CD4-positive, alpha-beta memory T cell (primary cell): ENCODE results near the gene PNPLA7. TPM values are rescaled to one million over a fixed set of nuclear protein-coding genes. Genes with fewer than 3 reads are reported as not detected.

ENCODE experiments used
- CTCF ChIA-PET: fragments of 350-600 bp; sonication (Branson Sonifier 250); formaldehyde crosslinking; loops from one replicate; lab custom pipeline; 2021; ENCODE audit warnings: inconsistent platforms; ENCODE audit not compliant: partially characterized antibody; lab: Charles Lee
- POLR2A ChIA-PET: fragments of 350-600 bp; sonication (Branson Sonifier 250); formaldehyde crosslinking; loops from one replicate; lab custom pipeline; 2021; ENCODE audit not compliant: partially characterized antibody; lab: Charles Lee
- DNase-seq, 5 donors: peaks; one replicate each; pipeline versions ENCODE4 v3.0.0 to v3.0.0-alpha.2; 2020 to 2022; ENCODE audit warnings: mixed read lengths in 1 of 5
- H3K27ac ChIP-seq: one replicate; pipeline ENCODE4 v1.7.0; 2013; ENCODE audit warnings: low read depth, low read length
- H3K27me3 ChIP-seq: 2 replicates; pipeline ENCODE4 v1.7.0; 2013; ENCODE audit warnings: mild to moderate bottlenecking, low read length, moderate library complexity; ENCODE audit not compliant: insufficient read depth
- H3K36me3 ChIP-seq: 2 replicates; pipeline ENCODE4 v1.7.0; 2013; ENCODE audit warnings: mild to moderate bottlenecking, low read length, moderate library complexity; ENCODE audit not compliant: insufficient read depth
- H3K4me1 ChIP-seq: 2 replicates; pipeline ENCODE4 v1.7.0; 2013; ENCODE audit warnings: mild to moderate bottlenecking, low read length, moderate library complexity; ENCODE audit not compliant: insufficient read depth
- H3K4me3 ChIP-seq, 2 donors: one replicate each; pipeline ENCODE4 v1.7.0; 2013; ENCODE audit warnings: low read length in 2 of 2, mild to moderate bottlenecking in 1 of 2
- H3K9me3 ChIP-seq, 2 donors: one replicate each; pipeline ENCODE4 v1.7.0; 2013; ENCODE audit warnings: low read length in 2 of 2, control low read depth in 1 of 2; ENCODE audit not compliant: control insufficient read depth in 1 of 2
- H3K27ac Mint-ChIP-seq, 7 donors: one replicate each; pipeline ENCODE4 v1.8.0; 2020 to 2021; ENCODE audit warnings: mixed read lengths in 7 of 7, mild to moderate bottlenecking in 6 of 7, inconsistent platforms in 3 of 7, moderate library complexity in 3 of 7
- H3K27me3 Mint-ChIP-seq, 2 donors: one replicate each; pipeline ENCODE4 v1.8.0; 2020 to 2021; ENCODE audit warnings: mixed read lengths in 2 of 2
- H3K36me3 Mint-ChIP-seq, 2 donors: one replicate each; pipeline ENCODE4 v1.8.0; 2020 to 2021; ENCODE audit warnings: mixed read lengths in 2 of 2, inconsistent platforms in 1 of 2, mild to moderate bottlenecking in 1 of 2
- H3K4me1 Mint-ChIP-seq, 4 donors: one replicate each; pipeline ENCODE4 v1.8.0; 2020 to 2021; ENCODE audit warnings: mixed read lengths in 4 of 4, mild to moderate bottlenecking in 1 of 4
- H3K4me3 Mint-ChIP-seq, 8 donors: one replicate each; pipeline ENCODE4 v1.8.0; 2020 to 2021; ENCODE audit warnings: mixed read lengths in 8 of 8, mild to moderate bottlenecking in 7 of 8, moderate library complexity in 6 of 8, inconsistent platforms in 3 of 8
- H3K9me3 Mint-ChIP-seq, 8 donors: one replicate each; pipeline ENCODE4 v1.8.0; 2020 to 2021; ENCODE audit warnings: mixed read lengths in 8 of 8, mild to moderate bottlenecking in 5 of 8, inconsistent platforms in 3 of 8, moderate library complexity in 1 of 8
- intact Hi-C: fragments of 100-400 bp; cut with micrococcal nuclease; formaldehyde crosslinking; loops from one replicate; pipeline ENCODE4 v1.15.1; 2023
- polyA plus RNA-seq, 2 donors: library from polyadenylated mRNA; unstranded; fragments of 300-500 nt; fragmentation: Illumina TruSeq; gene quantifications; one replicate each; pipeline ENCODE4 v1.2.3, GENCODE V29; 2021
- total RNA-seq, 2 experiments: library from RNA; stranded (reverse); gene quantifications; one replicate each; pipeline ENCODE4 v1.2.3, GENCODE V29; 2021

Gene PNPLA7
- total and polyA plus RNA-seq, 4 experiments from 2014 or later: 0.98 to 15.7 (median 15.5) TPM; not detected in 1

- H3K4me3 ChIP-seq: no peak overlapping the region
- no peaks in the 10 kb centered on the region for H3K36me3 Mint-ChIP-seq
- ChIA-PET POLR2A (no interaction called here), CTCF (no interaction called here)
- no peaks in the 10 kb centered on the region for H3K27me3 Mint-ChIP-seq
- H3K27me3 ChIP-seq: no peaks in the 10 kb centered on the region
- peak overlapping the region in 1 of 7 donors; percentile 11 for H3K27ac Mint-ChIP-seq
- H3K4me1 Mint-ChIP-seq: peaks cover 0 to 2% (median under 1%) of the 10 kb centered on the region in 4 donors
- DNase-seq: no peak
- intact Hi-C loops: no loop called here
- H3K4me1 ChIP-seq: no peaks in the 10 kb centered on the region
- H3K27ac ChIP-seq: no peak overlapping the region
- no peaks in the 10 kb centered on the region for H3K36me3 ChIP-seq
- H3K9me3 Mint-ChIP-seq: no peaks in the 10 kb centered on the region
- H3K4me3 Mint-ChIP-seq: no peak overlapping the region
- no peaks in the 10 kb centered on the region for H3K9me3 ChIP-seq
These were observed 61.3 kb downstream of the PNPLA7 start for GRCh38 chr9:137488906-137489305.

- POLR2A ChIA-PET: no interaction called here
- H3K4me1 Mint-ChIP-seq: peaks cover 0 to 2% (median under 1%) of the 10 kb centered on the region in 4 donors
- no peak overlapping the region for H3K27ac Mint-ChIP-seq
These were observed 61.9 kb downstream of the PNPLA7 start for GRCh38 chr9:137488327-137488653.

GRCh38 chr9:137487454-137488326, 62.5 kb downstream of the PNPLA7 start:
- no peaks in the 10 kb centered on the region for H3K27me3 ChIP-seq
- POLR2A ChIA-PET: no interaction called here
- H3K4me3 ChIP-seq: no peak overlapping the region
- H3K36me3 ChIP-seq: no peaks in the 10 kb centered on the region
- CTCF ChIA-PET: no interaction called here
- intact Hi-C loops: no loop called here
- H3K36me3 Mint-ChIP-seq: no peaks in the 10 kb centered on the region
- no peaks in the 10 kb centered on the region for H3K9me3 ChIP-seq
- no peaks in the 10 kb centered on the region for H3K4me1 ChIP-seq
- H3K4me3 Mint-ChIP-seq: no peak overlapping the region
- H3K9me3 Mint-ChIP-seq: no peaks in the 10 kb centered on the region
- H3K27ac ChIP-seq: no peak overlapping the region
- DNase-seq: no peak
- peak overlapping the region in 1 of 7 donors; percentile 4 for H3K27ac Mint-ChIP-seq
- peaks cover 0 to 2% (median under 1%) of the 10 kb centered on the region in 4 donors for H3K4me1 Mint-ChIP-seq
- H3K27me3 Mint-ChIP-seq: no peaks in the 10 kb centered on the region

More at GRCh38 chr9:137488327-137488653, 61.9 kb downstream of the PNPLA7 start:
- H3K4me3 Mint-ChIP-seq: no peak overlapping the region
- no peak for DNase-seq
- no peaks in the 10 kb centered on the region for H3K27me3 Mint-ChIP-seq
- no peaks in the 10 kb centered on the region for H3K9me3 Mint-ChIP-seq
- Histone ChIP-seq H3K4me1 (no peaks in the 10 kb centered on the region), H3K9me3 (no peaks in the 10 kb centered on the region), H3K36me3 (no peaks in the 10 kb centered on the region), H3K27me3 (no peaks in the 10 kb centered on the region), H3K4me3 (no peak overlapping the region), H3K27ac (no peak overlapping the region)
- no peaks in the 10 kb centered on the region for H3K36me3 Mint-ChIP-seq
- intact Hi-C loops: no loop called here
- CTCF ChIA-PET: no interaction called here

DNA sequence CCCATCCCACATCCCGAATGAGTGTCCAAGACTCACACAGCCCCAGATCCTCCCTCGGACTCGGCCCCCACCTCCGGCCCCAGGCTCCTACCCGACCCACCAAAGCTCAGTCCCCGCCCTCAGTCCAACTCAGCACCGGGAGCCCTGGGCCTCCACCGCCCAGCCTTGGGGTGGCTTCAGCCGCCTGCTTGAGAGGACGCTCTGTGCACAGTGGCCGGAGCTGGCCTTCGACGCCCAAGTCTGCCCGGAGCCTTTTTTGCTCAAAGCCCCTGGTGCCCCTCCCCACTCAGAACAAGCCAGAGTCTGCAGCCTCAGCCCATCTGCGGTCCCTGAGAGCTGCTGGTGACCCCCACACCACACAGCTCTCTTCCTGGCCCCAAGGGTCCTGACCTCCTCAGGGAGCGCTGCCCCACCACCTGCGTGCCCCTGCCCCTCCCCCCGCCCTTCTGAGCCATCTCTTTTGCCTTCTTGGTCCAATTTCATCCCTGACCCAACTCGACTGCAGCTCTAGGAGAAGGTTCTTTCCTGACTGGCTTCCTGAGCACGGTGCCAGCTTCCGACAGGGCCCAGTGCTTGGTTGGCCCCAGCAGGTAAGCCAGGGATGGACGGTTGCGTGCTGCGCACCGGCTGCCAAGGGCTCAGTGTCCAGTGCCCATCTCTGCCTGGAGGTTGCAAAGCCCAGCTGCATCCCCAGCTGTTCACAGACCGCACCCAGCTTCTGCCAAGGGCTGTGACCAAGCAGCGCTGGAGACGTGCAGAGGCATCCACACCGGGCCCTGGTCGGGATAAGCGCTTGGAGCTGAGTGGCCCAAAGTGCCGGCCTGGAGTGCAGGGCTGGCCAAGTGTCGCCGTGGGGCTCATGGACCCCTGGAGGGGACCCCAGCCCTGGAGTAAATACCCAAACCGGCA, 63.4 kb downstream of the PNPLA7 start:
- no peaks in the 10 kb centered on the region for H3K36me3 ChIP-seq
- Mint-ChIP-seq H3K9me3 (no peaks in the 10 kb centered on the region), H3K36me3 (no peaks in the 10 kb centered on the region), H3K4me1 (peaks cover 0 to 2% (median under 1%) of the 10 kb centered on the region in 4 donors), H3K27ac (no peak overlapping the region), H3K27me3 (no peaks in the 10 kb centered on the region), H3K4me3 (no peak overlapping the region)
- H3K4me1 ChIP-seq: no peaks in the 10 kb centered on the region
- intact Hi-C loops: no loop called here
- DNase-seq: no peak
- ChIA-PET CTCF (no interaction called here), POLR2A (no interaction called here)
- H3K9me3 ChIP-seq: no peaks in the 10 kb centered on the region
- H3K27ac ChIP-seq: no peak overlapping the region
- H3K27me3 ChIP-seq: no peaks in the 10 kb centered on the region
- H3K4me3 ChIP-seq: no peak overlapping the region

- no peaks in the 10 kb centered on the region for H3K9me3 Mint-ChIP-seq
- intact Hi-C loops: no loop called here
- DNase-seq: no peak
- Histone ChIP-seq H3K27me3 (no peaks in the 10 kb centered on the region), H3K9me3 (no peaks in the 10 kb centered on the region), H3K4me1 (no peaks in the 10 kb centered on the region), H3K27ac (no peak overlapping the region), H3K36me3 (no peaks in the 10 kb centered on the region), H3K4me3 (no peak overlapping the region)
- H3K27me3 Mint-ChIP-seq: no peaks in the 10 kb centered on the region
- no peak overlapping the region for H3K27ac Mint-ChIP-seq
- ChIA-PET POLR2A (no interaction called here), CTCF (no interaction called here)
- H3K36me3 Mint-ChIP-seq: no peaks in the 10 kb centered on the region
- H3K4me1 Mint-ChIP-seq: peaks cover 0 to 2% (median 0%) of the 10 kb centered on the region in 4 donors
- no peak overlapping the region for H3K4me3 Mint-ChIP-seq
These were observed 64.1 kb downstream of the PNPLA7 start for GRCh38 chr9:137486141-137486490.

DNA sequence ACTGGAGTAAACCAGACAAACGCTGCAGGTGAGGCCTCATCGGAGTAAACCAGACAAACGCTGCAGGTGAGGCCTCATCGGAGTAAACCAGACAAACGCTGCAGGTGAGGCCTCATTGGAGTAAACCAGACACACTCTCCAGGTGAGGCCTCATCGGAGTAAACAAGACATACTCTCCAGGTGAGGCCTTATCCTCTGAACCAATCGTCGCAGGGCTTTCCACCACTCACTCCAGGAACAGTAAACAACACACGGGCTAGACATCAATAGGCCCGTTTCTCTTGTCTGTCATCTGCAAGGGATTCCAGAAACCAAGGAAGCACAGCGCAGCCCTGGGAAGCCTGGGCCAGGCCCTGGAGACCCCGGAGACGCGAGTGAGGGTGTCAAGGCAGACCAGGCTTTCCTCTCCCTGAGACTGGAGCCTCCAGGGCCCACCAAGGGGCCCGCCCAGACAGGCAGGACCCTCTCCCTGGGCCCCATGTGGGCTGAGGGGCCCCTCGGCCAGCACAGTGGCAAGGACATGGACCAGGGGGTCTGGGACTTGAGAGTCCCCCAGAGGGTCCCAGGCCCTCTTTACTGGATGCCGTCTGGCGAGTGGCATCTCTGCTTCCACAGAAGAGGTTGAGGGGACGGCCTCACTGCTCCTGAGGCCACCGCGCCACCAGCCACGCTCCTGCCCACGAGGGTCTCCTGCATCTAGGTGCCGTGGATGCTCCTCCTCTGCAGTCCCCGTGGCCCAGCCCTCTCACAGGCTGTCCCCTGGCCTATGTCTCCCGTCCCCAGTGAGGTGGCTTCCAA, 64.7 kb downstream of the PNPLA7 start:
- Histone ChIP-seq H3K27ac (no peak overlapping the region), H3K4me3 (no peak overlapping the region), H3K4me1 (no peaks in the 10 kb centered on the region), H3K9me3 (no peaks in the 10 kb centered on the region), H3K36me3 (no peaks in the 10 kb centered on the region), H3K27me3 (no peaks in the 10 kb centered on the region)
- ChIA-PET POLR2A (no interaction called here), CTCF (no interaction called here)
- no peaks in the 10 kb centered on the region for H3K9me3 Mint-ChIP-seq
- no peaks in the 10 kb centered on the region for H3K36me3 Mint-ChIP-seq
- intact Hi-C loops: no loop called here
- H3K4me1 Mint-ChIP-seq: peaks cover 0 to 2% (median 0%) of the 10 kb centered on the region in 4 donors
- H3K4me3 Mint-ChIP-seq: no peak overlapping the region
- no peak overlapping the region for H3K27ac Mint-ChIP-seq
- no peak for DNase-seq
- no peaks in the 10 kb centered on the region for H3K27me3 Mint-ChIP-seq
